ENCODE measurements around the gene PFN3. TPM values are rescaled to one million over a fixed set of nuclear protein-coding genes. Genes with fewer than 3 reads are reported as not detected.

PFN3 gene
- total and polyA plus RNA-seq, 2 of the 13 experiments (the other 11 are each of a cell fraction or from before 2014, with no cell fraction given), result not detected

DNA sequence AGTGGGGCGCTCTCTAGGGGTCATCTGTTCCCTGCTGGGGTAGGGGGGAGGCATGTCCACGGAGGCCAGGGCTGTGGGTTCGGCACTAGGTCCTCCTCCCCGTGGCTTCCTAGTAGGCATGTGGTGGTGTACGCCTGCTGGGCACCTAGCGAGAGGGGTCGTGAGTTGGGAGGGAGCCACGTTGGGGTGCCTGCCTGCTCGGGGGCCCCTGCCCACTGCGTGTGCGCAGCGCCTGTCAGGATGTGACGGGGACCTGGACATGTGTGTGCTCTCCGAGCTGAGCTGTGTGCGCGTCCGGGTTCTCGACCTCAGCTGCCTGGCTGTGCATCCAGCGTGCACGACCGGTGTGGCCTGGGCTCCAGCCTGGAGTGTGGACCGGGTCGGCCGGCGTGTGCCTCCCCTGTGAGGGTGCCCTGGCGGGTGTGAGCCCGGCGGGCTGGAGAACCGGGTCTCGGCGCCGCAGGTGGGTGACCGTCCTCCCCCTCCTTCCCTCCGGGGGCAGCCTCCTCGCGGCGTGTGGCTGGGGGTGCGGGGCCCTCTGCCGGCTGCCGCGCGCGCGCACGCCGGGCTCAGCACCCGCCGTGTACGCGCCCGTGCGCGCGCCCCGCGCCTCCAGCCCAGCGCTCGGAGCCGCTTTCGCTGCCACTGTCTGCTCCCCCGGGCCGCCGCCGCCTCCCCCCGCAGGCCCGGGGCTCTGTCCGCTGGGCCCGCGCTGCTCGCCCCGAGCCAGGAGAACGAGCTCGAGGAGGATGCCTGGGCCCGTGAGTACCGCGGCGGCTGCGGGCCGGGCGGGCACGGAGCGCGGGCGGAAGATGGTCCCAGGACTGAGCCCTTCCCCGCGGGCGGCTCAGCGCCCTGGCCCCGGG, 46.0 kb upstream of the PFN3 start, which contains the start of gene PRR7 (continued):
- TF ChIP-seq, protein P1, sequence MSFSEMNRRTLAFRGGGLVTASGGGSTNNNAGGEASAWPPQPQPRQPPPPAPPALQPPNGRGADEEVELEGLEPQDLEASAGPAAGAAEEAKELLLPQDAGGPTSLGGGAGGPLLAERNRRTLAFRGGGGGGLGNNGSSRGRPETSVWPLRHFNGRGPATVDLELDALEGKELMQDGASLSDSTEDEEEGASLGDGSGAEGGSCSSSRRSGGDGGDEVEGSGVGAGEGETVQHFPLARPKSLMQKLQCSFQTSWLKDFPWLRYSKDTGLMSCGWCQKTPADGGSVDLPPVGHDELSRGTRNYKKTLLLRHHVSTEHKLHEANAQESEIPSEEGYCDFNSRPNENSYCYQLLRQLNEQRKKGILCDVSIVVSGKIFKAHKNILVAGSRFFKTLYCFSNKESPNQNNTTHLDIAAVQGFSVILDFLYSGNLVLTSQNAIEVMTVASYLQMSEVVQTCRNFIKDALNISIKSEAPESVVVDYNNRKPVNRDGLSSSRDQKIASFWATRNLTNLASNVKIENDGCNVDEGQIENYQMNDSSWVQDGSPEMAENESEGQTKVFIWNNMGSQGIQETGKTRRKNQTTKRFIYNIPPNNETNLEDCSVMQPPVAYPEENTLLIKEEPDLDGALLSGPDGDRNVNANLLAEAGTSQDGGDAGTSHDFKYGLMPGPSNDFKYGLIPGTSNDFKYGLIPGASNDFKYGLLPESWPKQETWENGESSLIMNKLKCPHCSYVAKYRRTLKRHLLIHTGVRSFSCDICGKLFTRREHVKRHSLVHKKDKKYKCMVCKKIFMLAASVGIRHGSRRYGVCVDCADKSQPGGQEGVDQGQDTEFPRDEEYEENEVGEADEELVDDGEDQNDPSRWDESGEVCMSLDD (CRISPR knock-in tag; IDR thresholded peaks at IDR 0.05; ENCODE audit: borderline replicate concordance), result no peak
- TF ChIP-seq HES4 (CRISPR knock-in tag; IDR thresholded peaks at IDR 0.05; ENCODE audit: borderline replicate concordance) (no peak), ZBTB25 (CRISPR knock-in tag; IDR thresholded peaks at IDR 0.05) (no peak), YEATS4 (CRISPR knock-in tag; IDR thresholded peaks at IDR 0.05; ENCODE audit: borderline replicate concordance) (no peak; the same call in 1 of the 2 replicates), ZBTB20 (CRISPR knock-in tag; IDR thresholded peaks at IDR 0.05; ENCODE audit: borderline replicate concordance, low read depth) (0 out of 2 replicates have a peak, but pooled peaks have one; percentile 19), CTCF (CRISPR knock-in tag; IDR thresholded peaks at IDR 0.05) (peak; percentile 18), ZNF230 (CRISPR knock-in tag; IDR thresholded peaks at IDR 0.05) (no peak), RFXAP (CRISPR knock-in tag; IDR thresholded peaks at IDR 0.05; ENCODE audit: borderline replicate concordance) (no peak), TAF15 (IDR thresholded peaks at IDR 0.05; ENCODE audit: low read depth, low read length, poor library complexity, severe bottlenecking) (no peak), NFYC (CRISPR knock-in tag; IDR thresholded peaks at IDR 0.05) (no peak), ZNF468 (CRISPR knock-in tag; IDR thresholded peaks at IDR 0.05) (no peak), SOX6 (IDR thresholded peaks at IDR 0.05) (no peak), SOX6 (CRISPR knock-in tag; IDR thresholded peaks at IDR 0.05) (no peak), SP4 (CRISPR knock-in tag; IDR thresholded peaks at IDR 0.05) (no peak), ZNF550 (CRISPR knock-in tag; IDR thresholded peaks at IDR 0.05; ENCODE audit: borderline replicate concordance) (no peak), KAT7 (CRISPR knock-in tag; IDR thresholded peaks at IDR 0.05; ENCODE audit: borderline replicate concordance) (no peak), GRHL1 (CRISPR knock-in tag; conservative IDR thresholded peaks at IDR 0.05) (no peak), ZNF20 (CRISPR knock-in tag; IDR thresholded peaks at IDR 0.05) (no peak), TBP (CRISPR knock-in tag; IDR thresholded peaks at IDR 0.05) (no peak), ERF (CRISPR knock-in tag; IDR thresholded peaks at IDR 0.05) (peak; percentile 17; the same call in 1 of the 2 replicates), ZNF564 (CRISPR knock-in tag; IDR thresholded peaks at IDR 0.05) (0 out of 2 replicates have a peak, but pooled peaks have one; percentile 50), HNF4A (CRISPR knock-in tag; IDR thresholded peaks at IDR 0.05) (no peak)

Measured in HepG2 (cell line).